K562 treated with DMSO at 1 percent for 12 hours (cell line): ENCODE measurements around the gene CCSAP. TPM values are rescaled to one million over a fixed set of nuclear protein-coding genes. Genes with fewer than 3 reads are reported as not detected.

Source experiments
- total RNA-seq: library from RNA; unstranded; fragments of 300-600 nt; gene quantifications from 2 replicates; pipeline ENCODE4 v1.2.3, GENCODE V29; 2022; ENCODE audit not compliant: insufficient read depth

CCSAP gene
- total RNA-seq = 2.7 and 11.5 TPM in 2 replicates

GRCh38 chr1:229342656-229343569, at the start of gene CCSAP:
Gene CCSAP (minus strand): TSS chr1:229343047. CDS start chr1:229342465, 582 bp downstream.

Other genes starting within 250 kb of the CCSAP start
- 23.4 and 52.7 TPM in 2 replicates for gene RAB4A, start 71.9 kb downstream of the CCSAP start, total RNA-seq
- gene ACTA1, start 91.0 kb upstream of the CCSAP start, total RNA-seq = not detected in 2 replicates
- gene NUP133, start 165.3 kb upstream of the CCSAP start, total RNA-seq = 15.3 and 53.3 TPM in 2 replicates
- 10.3 and 26.0 TPM in 2 replicates for gene ABCB10, start 215.7 kb upstream of the CCSAP start, total RNA-seq